ENCODE results near the gene MED25. TPM values are rescaled to one million over a fixed set of nuclear protein-coding genes. Genes with fewer than 3 reads are reported as not detected.
A peak's percentile ranks its signal among the peaks of the same experiment; 100 is the strongest.

MED25 gene
- total and polyA plus RNA-seq, 2 experiments from 2014 or later, result 45.6 to 58.6 TPM

GRCh38 chr19:49799271-49799797, 18.8 kb upstream of the MED25 start:
- no peaks in the 10 kb centered on the region for H3K9me3 Mint-ChIP-seq
- H4K20me1 ChIP-seq (replicated peaks; ENCODE audit: insufficient read depth), result no peaks in the 10 kb centered on the region; the same call in 1 of the 2 replicates
- H2AFZ ChIP-seq, result no peak overlapping the region
- ATAC-seq, result no peak
- H3K36me3 ChIP-seq (ENCODE audit: insufficient read depth), result no peaks in the 10 kb centered on the region
- peaks cover 9% of the 10 kb centered on the region for H3K27me3 Mint-ChIP-seq (ENCODE audit: insufficient read depth, low read depth, poor library complexity)
- DNase-seq (ENCODE audit: low spot score), result no peak
- H3K4me2 ChIP-seq, result no peak overlapping the region
- H3K36me3 Mint-ChIP-seq (ENCODE audit: low read depth), result peaks cover 63% of the 10 kb centered on the region
- 0 out of 2 replicates have a peak overlapping the region, but pooled peaks have one; percentile 26 for H3K27ac ChIP-seq (ENCODE audit: low read depth)
- H3K79me2 ChIP-seq (replicated peaks; ENCODE audit: insufficient read depth), result no peaks in the 10 kb centered on the region
- peaks cover 18% of the 10 kb centered on the region; the same call in 2 of the 3 replicates for H3K4me1 Mint-ChIP-seq
- H3F3A ChIP-seq (replicated peaks; ENCODE audit: low read depth), result 0 out of 2 replicates have a peak, but pooled peaks cover 10% of the 10 kb centered on the region
- peaks cover 4% of the 10 kb centered on the region; the same call in 1 of the 2 replicates for H3K4me1 ChIP-seq (ENCODE audit: insufficient read depth)
- H3K9me2 ChIP-seq (ENCODE audit: insufficient read depth), result no peaks in the 10 kb centered on the region
- no peak overlapping the region for H3K4me3 ChIP-seq
- H3K27ac Mint-ChIP-seq, result peak overlapping the region; percentile 44; the same call in 1 of the 2 replicates
- no peak for TF ChIP-seq ZNF462 (CRISPR knock-in tag; IDR thresholded peaks at IDR 0.05)
- no peak for TF ChIP-seq ETS1 (IDR thresholded peaks at IDR 0.05)
- no peaks in the 10 kb centered on the region for H3K27me3 ChIP-seq (ENCODE audit: insufficient read depth)
- H3K4me3 Mint-ChIP-seq, result no peak overlapping the region

- Mint-ChIP-seq H3K36me3 (ENCODE audit: low read depth) (peaks cover 65% of the 10 kb centered on the region), H3K4me3 (no peak overlapping the region), H3K9me3 (no peaks in the 10 kb centered on the region), H3K27ac (peak overlapping the region; percentile 44; the same call in 1 of the 2 replicates), H3K4me1 (peaks cover 18% of the 10 kb centered on the region; the same call in 2 of the 3 replicates), H3K27me3 (ENCODE audit: insufficient read depth, low read depth, poor library complexity) (peaks cover 9% of the 10 kb centered on the region)
- peak; percentile 58 for ATAC-seq
- no peaks in the 10 kb centered on the region for H3K27me3 ChIP-seq (ENCODE audit: insufficient read depth)
- no peak overlapping the region for H3K4me2 ChIP-seq
- no peaks in the 10 kb centered on the region; the same call in 1 of the 2 replicates for H4K20me1 ChIP-seq (replicated peaks; ENCODE audit: insufficient read depth)
- H3F3A ChIP-seq (replicated peaks; ENCODE audit: low read depth), result peaks cover 15% of the 10 kb centered on the region; the same call in 1 of the 2 replicates
- TF ChIP-seq EZH2 (IDR thresholded peaks at IDR 0.05; ENCODE audit: low read depth, unreplicated experiment), result no peak
- 0 out of 2 replicates have a peak, but pooled peaks have one; percentile 18 for TF ChIP-seq POLR2AphosphoS5 (IDR thresholded peaks at IDR 0.05; ENCODE audit: low read depth)
- peak; percentile 53 to 68 for TF ChIP-seq CTCF (conservative IDR thresholded peaks at IDR 0.05; ENCODE audit: low read depth in 2 of 2)
- TF ChIP-seq JUNB (IDR thresholded peaks at IDR 0.05; ENCODE audit: unreplicated experiment), result no peak
- DNase-seq (ENCODE audit: low spot score), result peak; percentile 81
- no peaks in the 10 kb centered on the region for H3K36me3 ChIP-seq (ENCODE audit: insufficient read depth)
- 0 out of 2 replicates have a peak overlapping the region, but pooled peaks have one; percentile 26 for H3K27ac ChIP-seq (ENCODE audit: low read depth)
- no peak overlapping the region for H3K4me3 ChIP-seq
- no peaks in the 10 kb centered on the region for H3K79me2 ChIP-seq (replicated peaks; ENCODE audit: insufficient read depth)
- no peak overlapping the region for H2AFZ ChIP-seq
- peaks cover 7% of the 10 kb centered on the region; the same call in 1 of the 2 replicates for H3K4me1 ChIP-seq (ENCODE audit: insufficient read depth)
- no peaks in the 10 kb centered on the region for H3K9me2 ChIP-seq (ENCODE audit: insufficient read depth)
These were observed 18.2 kb upstream of the MED25 start for GRCh38 chr19:49799798-49800376.

Measured in GM23338 (cell line).